HepG2 (cell line): ENCODE data around the gene RABGEF1. TPM values are rescaled to one million over a fixed set of nuclear protein-coding genes. Genes with fewer than 3 reads are reported as not detected.

Experiments
- polyA plus RNA-seq, 8 experiments: library from polyadenylated mRNA; depleted of rRNA in 3 of 8; stranded (reverse) in 7 of 8; unstranded in 1 of 8; fragments of >200 nt; fragmentation: Illumina TruSeq in 4 of 8; extraction: Trizol in 4 of 8; gene quantifications; 2 replicates each; pipeline versions ENCODE4 v1.2.1 to v1.2.3, GENCODE V29; 2011 to 2016; ENCODE audit warnings: low read depth in 4 of 8, missing spikeins in 1 of 8, mixed read lengths in 1 of 8; ENCODE audit not compliant: insufficient read depth in 1 of 8
- small RNA-seq, 3 experiments: library from RNA; depleted of rRNA; stranded (forward); fragments of <200 nt; gene quantifications; one replicate each; pipeline ENCODE3, GENCODE V24; 2012; ENCODE audit warnings: low read depth in 2 of 3, low replicate concordance in 1 of 3; ENCODE audit not compliant: insufficient read length in 3 of 3, insufficient read depth in 2 of 3
- total RNA-seq, 5 experiments: library from RNA; depleted of rRNA; stranded (reverse); fragments of >200 nt; fragmentation: Illumina TruSeq; extraction: Trizol; gene quantifications; 2 replicates each; pipeline ENCODE4 v1.2.3, GENCODE V29; 2016; ENCODE audit warnings: low read depth in 1 of 5

RABGEF1 gene
- total and polyA plus RNA-seq, 2 of the 13 experiments (the other 11 are each of a cell fraction or from before 2014, with no cell fraction given), result 22.7 to 35.3 TPM

Small RNA genes within 50 kb of the gene (small RNA-seq; reads per million reads assigned to genes)
- gene AC027644.2, result 0 reads per million in 3 experiments

Other genes starting within 250 kb of the RABGEF1 start
- gene KCTD7, start 111.9 kb upstream of the RABGEF1 start, total RNA-seq (2016; rRNA removed; fragmentation: Illumina TruSeq; extraction: Trizol), result 7.3 and 7.7 TPM in 2 replicates
- 13.5 and 17.3 TPM in 2 replicates for gene KCTD7, start 111.9 kb upstream of the RABGEF1 start, polyA plus RNA-seq (2011; rRNA removed)
- gene TMEM248, start 180.5 kb downstream of the RABGEF1 start, total RNA-seq (2016; rRNA removed; fragmentation: Illumina TruSeq; extraction: Trizol), result 34.7 and 54.3 TPM in 2 replicates
- 108 and 109 TPM in 2 replicates for gene TMEM248, start 180.5 kb downstream of the RABGEF1 start, polyA plus RNA-seq (2011; rRNA removed)